ENCODE results near the gene P4HA2.

GRCh38 chr5:132193165-132193694 lies 34.4 kb downstream of the P4HA2 start:
- TF ChIP-seq EZH2 (IDR thresholded peaks at IDR 0.05; ENCODE audit: borderline replicate concordance, low read depth, low read length, severe bottlenecking) (no peak), POLR2A (IDR thresholded peaks at IDR 0.05; ENCODE audit: low read depth, low read length) (no peak), JUN (IDR thresholded peaks at IDR 0.05; ENCODE audit: borderline replicate concordance, insufficient read depth, insufficient read length, low read depth) (no peak), POLR2AphosphoS5 (IDR thresholded peaks at IDR 0.05; ENCODE audit: insufficient read depth, low read depth, low read length) (no peak), MYC (IDR thresholded peaks at IDR 0.05; ENCODE audit: low read depth, low read length) (no peak), GATA2 (IDR thresholded peaks at IDR 0.05; ENCODE audit: insufficient read depth, insufficient read length, low read depth, low read length) (no peak)
- TF ChIP-seq, protein P1, sequence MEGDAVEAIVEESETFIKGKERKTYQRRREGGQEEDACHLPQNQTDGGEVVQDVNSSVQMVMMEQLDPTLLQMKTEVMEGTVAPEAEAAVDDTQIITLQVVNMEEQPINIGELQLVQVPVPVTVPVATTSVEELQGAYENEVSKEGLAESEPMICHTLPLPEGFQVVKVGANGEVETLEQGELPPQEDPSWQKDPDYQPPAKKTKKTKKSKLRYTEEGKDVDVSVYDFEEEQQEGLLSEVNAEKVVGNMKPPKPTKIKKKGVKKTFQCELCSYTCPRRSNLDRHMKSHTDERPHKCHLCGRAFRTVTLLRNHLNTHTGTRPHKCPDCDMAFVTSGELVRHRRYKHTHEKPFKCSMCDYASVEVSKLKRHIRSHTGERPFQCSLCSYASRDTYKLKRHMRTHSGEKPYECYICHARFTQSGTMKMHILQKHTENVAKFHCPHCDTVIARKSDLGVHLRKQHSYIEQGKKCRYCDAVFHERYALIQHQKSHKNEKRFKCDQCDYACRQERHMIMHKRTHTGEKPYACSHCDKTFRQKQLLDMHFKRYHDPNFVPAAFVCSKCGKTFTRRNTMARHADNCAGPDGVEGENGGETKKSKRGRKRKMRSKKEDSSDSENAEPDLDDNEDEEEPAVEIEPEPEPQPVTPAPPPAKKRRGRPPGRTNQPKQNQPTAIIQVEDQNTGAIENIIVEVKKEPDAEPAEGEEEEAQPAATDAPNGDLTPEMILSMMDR (IDR thresholded peaks at IDR 0.05; ENCODE audit: extremely low read depth in 1 of 2, insufficient read depth in 1 of 2, low read depth in 1 of 2, low read length in 2 of 2), result no peak
- TF ChIP-seq, protein P2, sequence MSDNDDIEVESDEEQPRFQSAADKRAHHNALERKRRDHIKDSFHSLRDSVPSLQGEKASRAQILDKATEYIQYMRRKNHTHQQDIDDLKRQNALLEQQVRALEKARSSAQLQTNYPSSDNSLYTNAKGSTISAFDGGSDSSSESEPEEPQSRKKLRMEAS (IDR thresholded peaks at IDR 0.05; ENCODE audit: insufficient read depth, insufficient read length), result no peak

All from endothelial cell of umbilical vein (primary cell).